IgD-negative memory B cell (primary cell): ENCODE data around the gene GABBR2. TPM values are rescaled to one million over a fixed set of nuclear protein-coding genes. Genes with fewer than 3 reads are reported as not detected.
A peak's percentile ranks its signal among the peaks of the same experiment; 100 is the strongest.

ENCODE experiments used
- H3K27ac Mint-ChIP-seq, 3 donors: one replicate each; pipeline ENCODE4 v1.8.0; 2020 to 2022; ENCODE audit warnings: mild to moderate bottlenecking in 3 of 3, mixed read lengths in 3 of 3, moderate library complexity in 1 of 3
- H3K27me3 Mint-ChIP-seq: one replicate; pipeline ENCODE4 v1.8.0; 2021; ENCODE audit warnings: mixed read lengths
- H3K36me3 Mint-ChIP-seq: one replicate; pipeline ENCODE4 v1.8.0; 2020; ENCODE audit warnings: mild to moderate bottlenecking, mixed read lengths
- H3K4me1 Mint-ChIP-seq, 3 donors: one replicate each; pipeline ENCODE4 v1.8.0; 2020 to 2022; ENCODE audit warnings: mixed read lengths in 3 of 3, mild to moderate bottlenecking in 1 of 3
- H3K4me3 Mint-ChIP-seq, 4 donors: one replicate each; pipeline ENCODE4 v1.8.0; 2020 to 2022; ENCODE audit warnings: mild to moderate bottlenecking in 4 of 4, mixed read lengths in 4 of 4, moderate library complexity in 3 of 4
- H3K9me3 Mint-ChIP-seq, 3 donors: one replicate each; pipeline ENCODE4 v1.8.0; 2020 to 2021; ENCODE audit warnings: mixed read lengths in 3 of 3, mild to moderate bottlenecking in 1 of 3
- polyA plus RNA-seq: library from polyadenylated mRNA; unstranded; fragments of 300-500 nt; fragmentation: Illumina TruSeq; gene quantifications from one replicate; pipeline ENCODE4 v1.2.3, GENCODE V29; 2021

Gene GABBR2
- polyA plus RNA-seq, 1 donor from 2014 or later, result not detected

DNA sequence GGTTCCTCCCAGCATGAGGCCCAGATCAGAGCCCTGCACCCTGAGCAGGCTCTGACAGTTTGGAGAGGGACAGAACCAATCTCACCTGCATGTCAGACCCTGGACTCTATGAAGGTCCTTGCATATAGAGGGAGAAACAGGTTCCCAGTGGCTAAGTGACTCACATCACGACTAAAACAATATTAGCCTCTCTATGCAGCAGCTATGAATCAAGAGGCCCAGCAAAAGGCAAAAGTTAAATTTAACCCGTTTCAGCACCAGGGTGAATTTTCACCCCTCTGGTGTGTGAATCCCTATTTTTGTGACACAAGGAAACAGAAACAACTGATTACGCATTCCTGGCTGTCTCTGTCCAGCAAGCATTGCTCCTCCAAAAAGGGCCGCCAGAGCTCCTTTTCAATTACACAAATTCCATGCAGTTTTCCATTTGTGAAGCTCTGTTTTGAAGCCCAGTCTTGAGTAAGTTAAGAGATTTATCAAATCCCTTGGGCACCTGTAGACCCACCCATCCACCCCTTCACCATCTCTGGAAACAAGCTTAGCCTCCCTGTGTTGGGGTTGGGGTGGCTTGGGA is 136.6 kb downstream of the GABBR2 start:
- H3K27ac Mint-ChIP-seq, result no peak overlapping the region
- H3K4me1 Mint-ChIP-seq, result peaks cover 7 to 12% (median 7%) of the 10 kb centered on the region in 3 donors
- no peaks in the 10 kb centered on the region for H3K36me3 Mint-ChIP-seq
- peaks cover 0 to 2% (median 0%) of the 10 kb centered on the region in 3 donors for H3K9me3 Mint-ChIP-seq
- no peak overlapping the region for H3K4me3 Mint-ChIP-seq
- peaks cover 13% of the 10 kb centered on the region for H3K27me3 Mint-ChIP-seq

- Mint-ChIP-seq H3K36me3 (no peaks in the 10 kb centered on the region), H3K27me3 (peaks cover 12% of the 10 kb centered on the region), H3K4me3 (no peak overlapping the region), H3K4me1 (peaks cover 7 to 12% (median 7%) of the 10 kb centered on the region in 3 donors), H3K9me3 (no peaks in the 10 kb centered on the region), H3K27ac (no peak overlapping the region)
Observed at GRCh38 chr9:98571643-98572042, 137.1 kb downstream of the GABBR2 start.

DNA sequence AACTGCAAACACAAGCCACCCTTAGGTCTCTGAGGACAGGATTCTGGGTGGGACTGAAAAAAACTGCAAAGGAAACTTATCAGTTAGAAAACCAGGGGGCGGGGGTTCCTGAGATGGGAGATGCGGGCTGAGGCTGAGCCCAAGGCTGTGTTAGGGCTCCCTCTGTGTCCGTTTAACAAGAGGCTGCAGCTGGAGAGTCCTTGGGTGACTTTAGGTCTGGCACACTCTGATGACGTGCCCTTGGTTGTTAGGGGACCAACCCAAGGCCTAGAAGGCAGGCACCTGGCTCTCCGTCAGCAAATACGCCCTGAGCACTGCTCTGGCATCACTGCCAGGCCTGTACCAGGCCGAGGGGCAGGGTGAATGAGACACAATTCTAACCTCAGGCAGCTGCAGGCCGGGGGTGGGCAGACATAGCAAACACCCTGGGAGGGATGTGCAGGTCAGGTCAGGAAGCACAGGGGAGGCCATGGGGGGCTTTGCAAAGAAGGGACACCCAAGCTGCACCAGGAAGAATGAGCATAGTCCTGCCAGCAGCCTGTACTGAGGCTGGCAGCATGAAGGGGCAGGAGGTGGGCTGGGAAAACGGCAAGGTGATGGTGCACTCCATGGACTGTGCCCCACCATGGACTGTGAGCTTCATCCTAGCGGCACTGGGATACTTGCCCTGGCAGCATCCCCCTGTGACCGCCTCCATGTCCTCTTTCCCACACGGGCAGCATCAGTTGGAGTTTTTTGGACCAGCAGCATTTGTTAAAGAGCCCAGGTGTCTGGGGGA is 137.9 kb downstream of the GABBR2 start:
- H3K4me3 Mint-ChIP-seq, result peak overlapping the region in 1 of 4 donors; percentile 23
- peaks cover 2 to 7% (median 3%) of the 10 kb centered on the region in 3 donors for H3K4me1 Mint-ChIP-seq
- no peak overlapping the region for H3K27ac Mint-ChIP-seq
- H3K27me3 Mint-ChIP-seq, result peaks cover 7% of the 10 kb centered on the region
- H3K36me3 Mint-ChIP-seq, result no peaks in the 10 kb centered on the region
- no peaks in the 10 kb centered on the region for H3K9me3 Mint-ChIP-seq

- H3K36me3 Mint-ChIP-seq, result no peaks in the 10 kb centered on the region
- H3K4me3 Mint-ChIP-seq, result no peak overlapping the region
- H3K4me1 Mint-ChIP-seq, result peaks cover 0 to under 1% (median 0%) of the 10 kb centered on the region in 3 donors
- H3K9me3 Mint-ChIP-seq, result no peaks in the 10 kb centered on the region
- no peak overlapping the region for H3K27ac Mint-ChIP-seq
- H3K27me3 Mint-ChIP-seq, result peaks cover 4% of the 10 kb centered on the region
Observed at GRCh38 chr9:98570055-98570454, 138.7 kb downstream of the GABBR2 start.

- H3K4me3 Mint-ChIP-seq, result no peak overlapping the region
- H3K27ac Mint-ChIP-seq, result no peak overlapping the region
- H3K9me3 Mint-ChIP-seq, result no peaks in the 10 kb centered on the region
- H3K36me3 Mint-ChIP-seq, result no peaks in the 10 kb centered on the region
- peaks cover 4% of the 10 kb centered on the region for H3K27me3 Mint-ChIP-seq
- H3K4me1 Mint-ChIP-seq, result no peaks in the 10 kb centered on the region
Observed at GRCh38 chr9:98569491-98569890, 139.2 kb downstream of the GABBR2 start.

- Mint-ChIP-seq H3K36me3 (no peaks in the 10 kb centered on the region), H3K9me3 (no peaks in the 10 kb centered on the region), H3K4me1 (no peaks in the 10 kb centered on the region), H3K27me3 (peaks cover 4% of the 10 kb centered on the region), H3K27ac (no peak overlapping the region), H3K4me3 (no peak overlapping the region)
Observed at GRCh38 chr9:98568909-98569469, 139.7 kb downstream of the GABBR2 start.

- peaks cover 4% of the 10 kb centered on the region for H3K27me3 Mint-ChIP-seq
- no peak overlapping the region for H3K27ac Mint-ChIP-seq
- no peaks in the 10 kb centered on the region for H3K9me3 Mint-ChIP-seq
- H3K4me3 Mint-ChIP-seq, result no peak overlapping the region
- H3K36me3 Mint-ChIP-seq, result no peaks in the 10 kb centered on the region
- H3K4me1 Mint-ChIP-seq, result no peaks in the 10 kb centered on the region
Observed at GRCh38 chr9:98568234-98568908, 140.4 kb downstream of the GABBR2 start.

GRCh38 chr9:98567540-98568233 is 141.0 kb downstream of the GABBR2 start:
- no peaks in the 10 kb centered on the region for H3K36me3 Mint-ChIP-seq
- H3K27ac Mint-ChIP-seq, result no peak overlapping the region
- no peaks in the 10 kb centered on the region for H3K4me1 Mint-ChIP-seq
- no peaks in the 10 kb centered on the region for H3K9me3 Mint-ChIP-seq
- H3K4me3 Mint-ChIP-seq, result no peak overlapping the region
- peaks cover 4% of the 10 kb centered on the region for H3K27me3 Mint-ChIP-seq

DNA sequence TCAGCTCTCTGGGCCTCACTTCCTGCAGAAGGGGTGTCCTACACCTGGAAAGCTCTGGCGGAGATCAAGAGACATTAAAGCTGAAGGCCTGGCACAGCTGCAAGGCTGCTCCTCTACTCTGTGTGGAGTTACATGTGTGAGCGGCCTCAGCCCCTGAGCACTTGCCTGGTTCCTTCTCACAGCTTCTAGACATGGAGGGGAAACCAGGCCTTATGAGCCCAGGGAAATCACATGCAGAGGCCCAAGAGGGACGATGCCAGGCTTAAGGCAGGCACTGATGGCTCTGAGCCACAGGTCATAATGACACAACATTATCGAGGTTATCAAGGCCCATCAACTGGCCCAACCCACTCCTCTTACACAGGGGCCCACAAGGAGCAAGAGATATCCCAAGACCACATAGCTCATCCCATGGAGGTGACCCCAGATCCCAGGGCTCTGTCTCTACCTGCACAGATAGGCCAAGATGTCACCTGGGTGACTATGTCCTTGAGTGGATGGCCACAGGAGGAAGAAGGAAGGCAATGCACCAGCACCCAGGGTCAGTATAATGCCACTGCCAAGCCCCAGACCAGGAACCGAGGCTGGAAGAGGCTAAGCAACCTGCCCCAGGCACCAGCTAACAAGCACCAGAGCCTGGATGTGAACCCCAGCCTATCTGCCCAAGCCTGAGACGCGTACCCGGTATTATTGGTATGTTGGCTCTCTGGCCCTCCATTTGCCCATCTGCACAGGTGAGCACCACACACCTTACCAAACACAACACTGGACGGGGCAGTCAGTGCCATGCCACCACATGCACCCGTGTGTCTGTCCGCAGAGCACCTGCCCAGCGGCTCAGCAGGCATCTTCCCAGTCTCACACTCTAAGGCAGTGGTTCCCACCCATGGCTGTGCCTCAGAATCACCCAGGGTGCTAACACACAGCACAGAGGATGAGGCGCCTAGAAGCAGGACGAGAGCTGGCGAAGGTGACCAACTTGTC is 143.3 kb downstream of the GABBR2 start:
- Mint-ChIP-seq H3K27me3 (peaks cover 2% of the 10 kb centered on the region), H3K36me3 (no peaks in the 10 kb centered on the region), H3K27ac (no peak overlapping the region), H3K9me3 (no peaks in the 10 kb centered on the region), H3K4me3 (no peak overlapping the region), H3K4me1 (no peaks in the 10 kb centered on the region)

DNA sequence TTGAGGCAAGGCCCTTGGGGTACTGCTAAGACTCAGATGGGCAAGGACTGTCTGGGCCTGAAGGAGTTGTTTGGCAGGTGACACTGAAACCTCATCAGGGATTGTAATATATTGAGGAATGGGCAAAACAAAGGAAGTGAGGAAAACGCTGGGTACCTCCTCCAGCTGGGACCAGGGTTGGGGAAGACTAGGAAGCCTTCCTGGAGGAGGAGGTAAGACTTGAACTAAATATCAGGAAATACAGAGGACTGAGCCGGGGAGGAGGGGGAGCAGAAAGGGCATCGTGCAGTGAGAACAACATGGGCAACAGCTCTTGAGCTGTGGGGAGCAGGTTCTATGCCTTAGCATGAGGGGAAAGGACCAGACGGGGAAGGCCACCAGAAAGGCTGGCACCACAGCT is 144.0 kb downstream of the GABBR2 start:
- H3K27me3 Mint-ChIP-seq, result no peaks in the 10 kb centered on the region
- no peaks in the 10 kb centered on the region for H3K36me3 Mint-ChIP-seq
- no peaks in the 10 kb centered on the region for H3K9me3 Mint-ChIP-seq
- no peaks in the 10 kb centered on the region for H3K4me1 Mint-ChIP-seq
- H3K27ac Mint-ChIP-seq, result no peak overlapping the region
- no peak overlapping the region for H3K4me3 Mint-ChIP-seq

- no peaks in the 10 kb centered on the region for H3K27me3 Mint-ChIP-seq
- H3K36me3 Mint-ChIP-seq, result no peaks in the 10 kb centered on the region
- H3K27ac Mint-ChIP-seq, result no peak overlapping the region
- peak overlapping the region in 1 of 4 donors; percentile 59 for H3K4me3 Mint-ChIP-seq
- H3K4me1 Mint-ChIP-seq, result no peaks in the 10 kb centered on the region
- H3K9me3 Mint-ChIP-seq, result no peaks in the 10 kb centered on the region
Observed at GRCh38 chr9:98563988-98564387, 144.7 kb downstream of the GABBR2 start.

- Mint-ChIP-seq H3K4me3 (no peak overlapping the region), H3K9me3 (no peaks in the 10 kb centered on the region), H3K27ac (no peak overlapping the region), H3K4me1 (no peaks in the 10 kb centered on the region), H3K36me3 (no peaks in the 10 kb centered on the region), H3K27me3 (no peaks in the 10 kb centered on the region)
Observed at GRCh38 chr9:98563212-98563907, 145.4 kb downstream of the GABBR2 start.

- H3K4me1 Mint-ChIP-seq, result no peaks in the 10 kb centered on the region
- H3K27me3 Mint-ChIP-seq, result no peaks in the 10 kb centered on the region
- no peak overlapping the region for H3K27ac Mint-ChIP-seq
Observed at GRCh38 chr9:98559561-98559960, 149.2 kb downstream of the GABBR2 start.

More at GRCh38 chr9:98559561-98559960, 149.2 kb downstream of the GABBR2 start:
- no peak overlapping the region for H3K4me3 Mint-ChIP-seq
- H3K9me3 Mint-ChIP-seq, result no peaks in the 10 kb centered on the region
- no peaks in the 10 kb centered on the region for H3K36me3 Mint-ChIP-seq
